GM18519 (cell line): ENCODE results near the gene ILKAP.

Source experiments
- ATAC-seq: cut with Tn5 transposase; IDR thresholded peaks from one replicate; pipeline ENCODE4 v1.9.1; 2021; ENCODE audit warnings: mild to moderate bottlenecking, moderate library complexity; ENCODE audit not compliant: unreplicated experiment, low FRiP score

Gene ILKAP

DNA sequence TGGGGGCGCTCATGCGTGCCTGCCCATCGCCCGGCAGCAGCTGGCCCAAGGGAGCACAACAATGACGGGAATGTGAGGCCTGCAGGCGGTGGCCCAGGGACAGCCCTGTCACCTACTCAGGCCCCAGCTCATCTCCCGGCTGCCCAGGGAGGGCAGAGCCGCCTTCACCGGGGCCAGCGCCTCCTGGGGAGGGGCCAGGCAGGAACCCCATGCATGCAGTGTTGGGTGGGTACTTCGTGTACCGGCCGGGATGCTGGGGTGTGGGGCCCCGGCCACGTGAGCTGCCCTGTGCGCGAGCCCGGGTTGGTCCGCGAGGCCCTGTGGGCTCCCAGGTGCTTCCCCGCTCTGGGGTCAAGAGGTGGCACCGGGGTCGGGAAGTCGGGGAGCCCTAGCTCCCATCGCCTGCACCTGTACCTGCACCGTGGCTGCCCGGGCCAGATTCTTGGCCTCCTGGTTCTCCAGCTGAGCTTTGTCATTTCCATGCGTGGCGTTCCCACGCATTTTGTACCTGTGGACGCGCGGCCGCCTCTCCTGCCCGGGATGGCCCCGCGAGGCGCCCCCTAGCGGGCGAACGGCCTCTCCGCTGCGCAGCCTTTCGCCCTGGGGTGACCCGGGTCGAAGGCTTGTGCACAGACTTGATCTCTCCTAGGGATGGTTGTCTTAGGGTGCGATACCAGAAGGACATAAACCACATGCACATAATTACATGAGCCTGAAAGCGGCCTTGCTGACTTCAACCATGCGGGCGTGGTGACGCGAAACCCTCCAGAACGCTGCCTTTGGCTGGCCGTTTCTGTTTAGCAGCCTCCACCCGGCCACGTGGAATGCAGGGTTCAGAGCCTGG is 64.1 kb downstream of the ILKAP start:
- ATAC-seq = no peak

DNA sequence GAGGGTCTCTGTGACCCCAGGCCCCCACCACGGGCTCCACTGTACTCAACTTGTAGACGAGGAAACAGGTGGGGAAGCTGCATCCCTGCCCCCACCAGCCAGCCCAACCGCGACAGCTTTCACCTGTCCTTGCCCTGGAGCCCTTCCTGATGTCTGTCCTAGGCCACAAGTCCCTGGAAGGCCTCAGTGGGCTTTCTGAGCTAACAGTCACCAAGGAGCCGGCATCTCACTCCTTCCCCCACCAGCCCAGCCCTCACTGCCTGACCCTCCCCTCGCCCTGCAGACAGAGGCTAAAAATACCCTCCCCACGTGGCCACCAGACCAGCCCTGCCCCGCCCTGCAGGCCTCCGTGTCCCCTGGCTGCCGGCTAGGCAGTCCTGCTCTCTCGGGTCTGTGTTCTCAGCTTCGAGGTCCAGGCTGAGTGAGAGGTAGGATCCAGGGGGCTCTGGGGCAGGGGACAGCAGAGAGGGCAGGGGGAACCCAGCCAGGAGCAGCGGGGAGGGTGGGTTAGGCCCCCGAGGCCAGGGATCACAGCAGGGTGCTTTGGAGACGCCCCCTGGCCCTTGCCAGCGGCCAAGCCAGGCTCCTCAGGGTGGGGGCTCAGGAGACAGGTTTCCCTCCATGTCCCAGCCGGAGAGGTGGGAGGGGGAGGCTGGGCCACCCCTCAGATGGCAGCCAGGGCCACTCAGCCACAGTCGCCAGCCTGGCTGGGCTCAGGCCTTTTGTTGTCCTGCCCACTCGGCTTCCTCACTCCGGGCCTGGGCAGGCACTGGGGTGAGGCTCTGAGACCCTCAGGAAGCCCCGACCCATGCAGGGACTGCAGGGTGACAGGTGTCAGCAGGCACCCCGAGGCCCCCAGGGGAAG is 64.9 kb downstream of the ILKAP start, which contains the start of gene KLHL30:
Gene KLHL30, plus strand, starts transcription at position 338 of the 865 bp plus-strand sequence. CDS start 2,087 bp downstream, outside the sequence.
- no peak for ATAC-seq

GRCh38 chr2:238137885-238138284 is 65.6 kb downstream of the ILKAP start:
- ATAC-seq = no peak

DNA sequence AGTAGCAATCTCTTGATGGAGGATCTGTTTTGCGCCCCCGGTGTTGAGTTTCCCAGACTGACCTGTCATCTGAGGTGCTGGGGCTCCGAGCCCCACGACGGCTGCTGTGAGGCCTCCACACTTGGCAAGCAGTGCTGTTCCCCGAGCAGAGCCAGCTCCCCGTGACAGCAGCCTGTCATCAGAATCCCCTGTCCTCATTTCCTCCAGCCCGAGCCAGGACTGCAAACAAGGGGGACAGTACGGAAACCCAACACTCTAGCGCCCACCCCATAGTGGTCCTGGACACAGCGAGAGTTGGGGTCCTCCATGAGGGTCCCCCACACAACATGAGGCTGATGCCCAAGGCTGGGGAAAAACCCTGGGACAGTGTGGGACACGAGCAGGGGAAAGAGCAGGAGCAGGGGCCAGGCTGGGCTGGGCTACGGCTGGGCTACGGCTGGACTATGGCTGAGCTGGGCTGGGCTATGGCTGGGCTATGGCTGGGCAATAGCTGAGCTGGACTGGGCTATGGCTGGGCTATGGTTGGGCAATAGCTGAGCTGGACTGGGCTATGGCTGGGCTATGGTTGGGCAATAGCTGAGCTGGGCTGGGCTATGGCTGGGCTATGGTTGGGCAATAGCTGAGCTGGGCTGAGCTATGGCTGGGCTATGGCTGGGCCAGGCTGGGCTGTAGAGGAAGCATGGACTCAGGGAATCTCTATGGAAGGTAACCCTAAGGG is 66.5 kb downstream of the ILKAP start:
- no peak for ATAC-seq

DNA sequence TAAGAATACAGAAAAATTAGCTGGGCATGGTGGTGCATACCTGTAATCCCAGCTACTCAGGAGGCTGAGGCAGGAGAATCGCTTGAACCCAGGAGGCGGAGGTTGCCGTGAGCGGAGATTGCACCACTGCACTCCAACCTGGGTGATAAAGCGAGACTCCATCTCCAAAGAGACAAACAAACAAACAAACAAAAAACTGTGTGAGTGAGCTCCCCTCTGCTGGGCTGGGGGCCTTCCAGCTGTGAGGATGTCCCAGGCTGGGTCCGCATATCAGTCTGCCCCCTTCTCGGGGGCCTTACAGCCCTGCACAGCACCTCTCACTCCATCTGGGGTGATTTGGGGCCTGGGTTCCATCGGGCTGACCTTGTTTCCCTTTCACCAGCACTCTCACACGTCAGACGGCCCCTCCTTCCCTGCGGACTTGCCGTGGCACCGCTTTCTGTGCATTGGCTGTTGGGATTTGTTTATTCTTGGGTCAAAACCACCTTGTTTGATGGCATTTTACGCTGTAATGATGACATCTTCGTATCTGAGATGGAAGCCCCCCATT is 67.8 kb downstream of the ILKAP start:
- ATAC-seq = no peak

DNA sequence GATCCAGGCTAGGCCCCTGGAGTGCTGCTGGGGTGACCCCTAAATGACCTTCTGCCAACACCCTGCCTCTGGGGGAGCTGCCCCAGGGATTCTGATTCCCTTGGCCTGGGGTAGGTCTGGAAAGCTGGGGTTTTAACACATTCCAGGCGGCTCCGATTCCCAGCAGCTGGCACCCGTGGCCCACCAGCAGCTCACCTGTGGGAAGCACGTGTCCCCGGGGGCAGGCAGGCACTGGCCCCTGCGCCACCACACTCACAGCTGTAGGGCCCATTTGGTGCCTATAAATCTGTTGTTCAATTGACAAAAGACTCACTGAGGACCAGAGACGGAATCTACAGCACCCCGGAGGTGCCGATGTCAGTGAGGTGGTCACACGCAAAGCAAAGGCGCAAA is 69.1 kb downstream of the ILKAP start:
- no peak for ATAC-seq

GRCh38 chr2:238133499-238134392 is 69.7 kb downstream of the ILKAP start:
- no peak for ATAC-seq

DNA sequence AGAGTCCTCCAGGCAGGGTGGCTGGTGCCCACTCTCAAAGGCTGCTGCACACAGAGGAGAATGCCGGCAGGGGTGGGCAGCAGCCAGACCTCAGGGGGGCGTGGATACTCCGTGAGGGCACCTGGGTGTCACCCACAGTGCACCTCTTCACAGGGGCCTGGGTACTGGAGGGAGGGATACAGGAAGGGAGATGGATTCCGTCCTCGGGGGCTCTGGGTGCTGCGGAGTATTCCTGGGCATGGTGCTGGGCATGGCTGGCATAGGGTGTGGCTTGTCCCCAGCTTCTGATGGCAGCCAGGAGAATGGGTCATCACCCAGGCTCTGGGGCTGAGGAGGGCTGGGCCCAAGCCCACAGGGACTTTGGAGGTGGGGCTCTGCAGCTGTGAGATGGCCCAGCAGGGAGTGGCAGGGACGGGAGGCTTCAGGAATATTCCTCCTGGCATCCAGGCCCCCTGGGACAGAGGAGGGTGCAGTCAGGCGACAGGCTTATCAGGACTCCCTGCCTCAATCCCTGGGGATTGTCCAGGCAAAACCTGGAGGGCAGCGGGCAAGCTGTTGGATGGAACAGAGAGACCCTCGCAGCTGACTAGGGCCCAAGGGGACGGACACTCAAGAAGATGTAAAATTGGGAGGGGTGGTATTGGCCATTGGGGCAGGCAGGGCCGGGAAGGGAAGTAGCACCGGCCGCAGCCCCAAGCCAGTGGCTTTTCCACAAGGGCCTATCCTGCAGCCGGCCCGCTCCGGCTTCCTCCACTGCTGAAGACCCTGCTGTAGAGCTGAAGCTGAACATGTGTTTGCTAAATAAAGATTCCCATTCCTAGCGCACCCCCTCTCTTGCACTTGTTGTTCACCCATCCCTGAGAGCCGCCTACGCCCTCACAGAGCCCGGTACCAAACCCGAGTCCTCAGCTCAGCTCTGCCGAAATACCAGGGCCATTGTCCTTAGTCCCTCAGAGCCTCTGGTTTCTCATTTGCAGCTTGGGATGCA is 70.7 kb downstream of the ILKAP start:
- ATAC-seq = no peak

- no peak for ATAC-seq
Measured at GRCh38 chr2:238131761-238132462, 71.6 kb downstream of the ILKAP start.

DNA sequence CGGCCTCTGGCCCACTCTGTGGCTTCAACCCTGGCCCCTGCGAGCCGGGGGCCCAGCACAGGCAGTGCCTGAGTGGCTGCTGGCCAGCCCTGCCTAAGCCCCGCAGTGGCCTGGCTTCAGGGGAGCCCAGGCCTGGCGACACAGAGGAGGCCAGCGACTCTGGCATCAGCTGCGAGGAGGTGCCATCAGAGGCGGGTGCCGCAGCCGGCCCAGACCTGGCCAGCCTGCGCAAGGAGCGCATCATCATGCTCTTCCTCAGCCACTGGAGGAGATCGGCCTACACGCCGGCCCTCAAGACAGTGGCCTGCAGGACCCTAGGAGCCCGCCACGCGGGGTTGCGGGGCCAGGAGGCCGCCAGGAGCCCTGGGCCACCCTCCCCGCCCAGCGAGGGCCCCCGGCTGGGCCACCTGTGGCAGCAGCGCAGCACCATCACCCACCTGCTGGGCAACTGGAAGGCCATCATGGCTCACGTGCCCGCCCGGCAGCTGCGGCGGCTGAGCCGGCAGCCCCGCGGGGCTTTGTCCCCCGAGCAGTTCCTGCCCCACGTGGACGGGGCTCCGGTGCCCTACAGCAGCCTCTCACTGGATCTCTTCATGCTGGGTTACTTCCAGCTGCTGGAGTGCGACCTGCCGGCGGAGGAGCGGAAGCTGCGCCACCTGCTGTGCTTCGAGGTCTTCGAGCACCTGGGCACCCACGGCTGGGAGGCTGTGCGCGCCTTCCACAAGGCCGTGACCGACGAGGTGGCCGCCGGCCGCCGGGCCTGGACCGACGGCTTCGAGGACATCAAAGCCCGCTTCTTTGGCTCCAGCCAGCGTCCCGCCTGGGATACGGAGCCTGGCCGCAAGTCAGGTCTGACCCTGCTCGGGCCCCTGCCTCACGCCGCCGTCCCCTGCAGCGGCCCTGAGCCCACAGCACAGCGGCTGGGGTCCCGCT is 72.5 kb downstream of the ILKAP start:
- no peak for ATAC-seq

GRCh38 chr2:238130111-238130695 is 73.3 kb downstream of the ILKAP start:
- ATAC-seq = no peak

- no peak for ATAC-seq
Measured at GRCh38 chr2:238129166-238130010, 74.1 kb downstream of the ILKAP start.

GRCh38 chr2:238128534-238129001 is 74.9 kb downstream of the ILKAP start:
- ATAC-seq = no peak

DNA sequence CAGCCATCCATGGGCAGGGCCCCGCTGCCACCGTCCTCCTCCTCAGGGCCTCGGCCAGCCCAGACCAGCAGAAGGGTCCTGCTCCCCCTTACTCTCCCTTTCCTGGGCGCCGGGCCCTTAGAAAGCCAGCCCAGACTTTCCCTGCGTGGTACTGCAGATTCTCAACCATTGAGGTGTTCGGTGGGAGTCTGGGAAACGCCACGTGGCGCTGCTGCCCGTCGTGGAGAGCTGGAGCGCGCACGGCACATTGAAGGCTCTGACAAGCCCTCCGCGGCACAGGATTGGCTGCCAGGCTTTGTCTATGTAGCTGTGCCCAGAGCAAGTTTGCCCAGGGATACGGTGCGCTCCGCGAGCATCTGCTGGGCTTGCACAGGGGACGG is 75.4 kb downstream of the ILKAP start:
- no peak for ATAC-seq
